Measurements from ENCODE around the gene ACP7.

- TF ChIP-seq CTCF (IDR thresholded peaks at IDR 0.05), result no peak
- no peak for TF ChIP-seq POLR2A (IDR thresholded peaks at IDR 0.05)
Observed at GRCh38 chr19:39139971-39140453, 55.8 kb downstream of the ACP7 start.
